Airway epithelial cell (primary cell): ENCODE measurements around the gene GATAD2A. TPM values are rescaled to one million over a fixed set of nuclear protein-coding genes. Genes with fewer than 3 reads are reported as not detected.

Source experiments
- total RNA-seq: library from RNA; depleted of rRNA; stranded (reverse); fragments of >200 nt; gene quantifications from 2 replicates; pipeline ENCODE4 v1.2.3, GENCODE V29; 2015

The GATAD2A gene
- total RNA-seq, result 64.3 and 72.6 TPM in 2 replicates

GRCh38 chr19:19404879-19405860 lies at the start of gene GATAD2A:
Gene GATAD2A (plus strand): TSS chr19:19405675. CDS start chr19:19465346, 59,671 bp downstream.

GRCh38 chr19:19514881-19515641 lies 109.6 kb downstream of the GATAD2A start, which contains the start of gene TSSK6:
Gene TSSK6 (minus strand): TSS chr19:19515548. CDS start chr19:19515427, 121 bp downstream.

GRCh38 chr19:19515642-19516519 lies 110.4 kb downstream of the GATAD2A start, which contains the start of gene NDUFA13:
Gene NDUFA13 (plus strand): TSS chr19:19516225. CDS start chr19:19516239, 14 bp downstream.

GRCh38 chr19:19528721-19529490 lies 123.4 kb downstream of the GATAD2A start, which contains the start of gene YJEFN3:
Gene YJEFN3 (plus strand): TSS chr19:19528911. CDS start chr19:19528933, 22 bp downstream.

GRCh38 chr19:19538061-19538784 lies 132.7 kb downstream of the GATAD2A start, which contains the start of gene CILP2:
Gene CILP2 (plus strand): TSS chr19:19538265. CDS start chr19:19538350, 85 bp downstream.

Other genes with a start within 250 kb of the GATAD2A start
- 0.93 TPM in 1 of 2 replicates, not detected in the other for gene MEF2B, start 235.4 kb upstream of the GATAD2A start, total RNA-seq
- 13.3 and 26.2 TPM in 2 replicates for gene BORCS8, start 213.5 kb upstream of the GATAD2A start, total RNA-seq
- 73.2 and 82.3 TPM in 2 replicates for gene RFXANK, start 213.4 kb upstream of the GATAD2A start, total RNA-seq
- 16.4 and 20.8 TPM in 2 replicates for gene NR2C2AP, start 202.3 kb upstream of the GATAD2A start, total RNA-seq
- gene NCAN, start 193.7 kb upstream of the GATAD2A start, total RNA-seq, result not detected in 2 replicates
- not detected in 2 replicates for gene TM6SF2, start 132.4 kb upstream of the GATAD2A start, total RNA-seq
- 17.6 and 28.6 TPM in 2 replicates for gene SUGP1, start 85.2 kb upstream of the GATAD2A start, total RNA-seq
- gene MAU2, start 84.8 kb upstream of the GATAD2A start, total RNA-seq, result 14.2 and 19.0 TPM in 2 replicates
- 0.79 and 2.1 TPM in 2 replicates for gene TSSK6, start 109.9 kb downstream of the GATAD2A start, total RNA-seq
- gene NDUFA13, start 110.5 kb downstream of the GATAD2A start, total RNA-seq, result 155 and 202 TPM in 2 replicates
- 0.28 TPM in 2 replicates for gene YJEFN3, start 123.2 kb downstream of the GATAD2A start, total RNA-seq
- gene CILP2, start 132.6 kb downstream of the GATAD2A start, total RNA-seq, result 0.05 and 0.07 TPM in 2 replicates
- gene PBX4, start 213.0 kb downstream of the GATAD2A start, total RNA-seq, result 0.35 TPM in 1 of 2 replicates, not detected in the other
- 10.9 and 15.1 TPM in 2 replicates for gene LPAR2, start 222.5 kb downstream of the GATAD2A start, total RNA-seq
- gene GMIP, start 238.0 kb downstream of the GATAD2A start, total RNA-seq, result 9.7 and 14.5 TPM in 2 replicates